Hematopoietic multipotent progenitor cell treated with erythropoietin and hydrocortisone succinate and interleukin-3 and kit ligand, for 4 days (in vitro differentiated cells): ENCODE data around the gene KRT5.

Source experiments
- DNase-seq: peaks from one replicate; pipeline ENCODE4 v3.0.0-alpha.2; 2015

KRT5 gene

GRCh38 chr12:52535574-52535973 lies 15.4 kb upstream of the KRT5 start:
- DNase-seq = no peak

DNA sequence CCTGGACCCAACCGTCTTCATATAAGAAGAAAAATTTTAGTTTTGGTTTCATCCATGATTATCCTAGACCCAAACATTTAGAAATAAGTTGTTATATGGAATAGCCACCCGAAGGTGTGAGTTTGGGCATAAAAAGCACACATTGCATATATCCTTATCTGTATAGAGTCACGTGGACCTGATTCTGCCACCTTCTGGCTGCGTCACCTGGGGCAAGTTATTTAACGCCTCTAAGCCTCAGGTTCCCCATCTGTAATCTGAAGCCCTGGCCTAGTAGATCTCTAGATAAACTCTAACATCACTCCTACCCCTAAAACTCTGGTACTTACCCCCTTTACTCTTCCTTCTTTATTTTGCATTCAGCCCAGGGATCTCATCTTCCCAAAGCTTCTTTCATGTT lies 14.3 kb upstream of the KRT5 start:
- peak; percentile 11 for DNase-seq

DNA sequence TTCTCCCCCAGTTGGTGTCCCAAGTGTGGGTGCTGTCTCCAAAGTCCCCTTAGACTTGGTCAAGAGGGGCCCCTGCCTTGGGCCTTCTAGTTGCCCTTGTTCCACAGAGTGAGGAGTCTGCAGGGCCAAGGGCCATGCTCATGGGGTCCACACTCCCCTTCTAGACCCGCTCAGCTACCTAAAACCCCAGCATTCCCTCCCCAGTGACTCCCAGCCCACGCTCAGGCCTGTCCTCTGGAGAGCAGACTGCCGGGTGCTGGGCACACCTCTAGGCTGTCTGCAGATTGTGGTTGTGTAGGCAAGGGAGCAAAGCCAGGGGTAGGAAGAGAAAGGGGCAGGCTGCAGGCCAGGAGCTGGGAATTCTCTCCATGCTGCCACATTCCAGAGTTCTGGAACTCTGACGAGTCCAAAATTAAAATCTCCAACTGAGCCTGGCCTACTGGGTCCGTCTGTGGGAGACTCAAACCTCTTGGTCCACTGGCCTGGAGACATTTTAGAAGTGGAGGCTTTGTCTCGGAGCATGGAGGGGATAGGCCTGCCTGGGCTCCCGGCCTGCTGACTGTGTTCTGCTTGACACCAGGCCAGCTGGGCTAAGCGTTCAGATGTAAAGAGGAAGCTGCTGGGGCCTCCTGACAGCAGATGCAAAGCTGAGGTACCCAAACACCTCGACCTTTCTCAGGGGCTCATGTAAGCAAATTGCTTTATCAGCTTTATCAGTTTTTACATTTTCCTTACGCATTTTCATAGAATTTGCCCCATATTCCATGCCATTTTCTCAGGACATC lies 13.7 kb upstream of the KRT5 start:
- peak; percentile 5 for DNase-seq

DNA sequence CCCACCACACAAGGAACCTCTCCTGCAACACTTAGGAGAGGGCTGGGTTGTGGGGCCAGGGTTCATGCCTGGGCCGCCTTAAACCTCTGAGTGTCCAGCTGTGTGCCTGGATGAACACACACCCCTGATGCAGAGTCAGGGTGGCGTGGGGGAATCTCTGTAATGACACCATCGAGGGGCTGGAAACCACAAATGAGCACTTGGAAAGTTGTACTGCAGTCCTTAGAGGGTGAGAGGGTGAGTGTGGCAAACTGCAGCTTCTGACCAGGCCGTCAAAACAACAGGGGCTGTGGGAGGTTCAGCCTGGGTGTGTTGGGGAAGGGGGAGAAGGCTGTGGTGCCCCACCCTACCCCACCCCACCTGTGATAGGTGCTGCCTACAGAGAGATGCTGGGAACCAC lies 12.4 kb upstream of the KRT5 start:
- DNase-seq = no peak

GRCh38 chr12:52531566-52532300 lies 11.5 kb upstream of the KRT5 start:
- peak; percentile 9 for DNase-seq

GRCh38 chr12:52530905-52531304 lies 10.7 kb upstream of the KRT5 start:
- DNase-seq = no peak

GRCh38 chr12:52530366-52530765 lies 10.2 kb upstream of the KRT5 start:
- no peak for DNase-seq

- no peak for DNase-seq
Observed at GRCh38 chr12:52529846-52530245, 9.7 kb upstream of the KRT5 start.

- DNase-seq = no peak
Observed at GRCh38 chr12:52529417-52529816, 9.2 kb upstream of the KRT5 start.

DNA sequence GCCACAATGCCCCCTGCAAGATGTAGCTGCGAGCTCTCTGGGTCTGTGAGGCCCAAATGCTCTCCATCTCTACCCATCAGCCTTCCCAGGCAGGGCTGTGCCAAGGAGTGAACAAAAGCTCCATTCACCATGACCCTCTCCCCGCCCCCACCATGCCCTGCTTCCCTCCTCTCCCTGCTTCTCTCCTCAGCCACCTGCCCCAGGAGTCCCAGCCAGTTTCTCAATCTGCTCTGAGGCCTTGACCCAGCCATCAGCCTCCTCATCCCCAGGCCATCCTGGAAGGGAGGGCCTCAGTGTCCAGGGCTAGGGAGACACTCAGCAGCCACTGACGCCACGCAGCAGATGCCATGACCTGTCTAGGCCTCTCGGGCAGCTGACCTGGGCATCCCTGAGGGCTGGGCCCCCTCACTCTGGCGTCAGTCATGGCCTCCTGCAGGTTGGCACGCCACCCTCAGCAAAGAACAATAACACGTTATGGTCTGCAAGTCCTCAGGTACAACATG lies 8.5 kb upstream of the KRT5 start:
- DNase-seq = no peak

DNA sequence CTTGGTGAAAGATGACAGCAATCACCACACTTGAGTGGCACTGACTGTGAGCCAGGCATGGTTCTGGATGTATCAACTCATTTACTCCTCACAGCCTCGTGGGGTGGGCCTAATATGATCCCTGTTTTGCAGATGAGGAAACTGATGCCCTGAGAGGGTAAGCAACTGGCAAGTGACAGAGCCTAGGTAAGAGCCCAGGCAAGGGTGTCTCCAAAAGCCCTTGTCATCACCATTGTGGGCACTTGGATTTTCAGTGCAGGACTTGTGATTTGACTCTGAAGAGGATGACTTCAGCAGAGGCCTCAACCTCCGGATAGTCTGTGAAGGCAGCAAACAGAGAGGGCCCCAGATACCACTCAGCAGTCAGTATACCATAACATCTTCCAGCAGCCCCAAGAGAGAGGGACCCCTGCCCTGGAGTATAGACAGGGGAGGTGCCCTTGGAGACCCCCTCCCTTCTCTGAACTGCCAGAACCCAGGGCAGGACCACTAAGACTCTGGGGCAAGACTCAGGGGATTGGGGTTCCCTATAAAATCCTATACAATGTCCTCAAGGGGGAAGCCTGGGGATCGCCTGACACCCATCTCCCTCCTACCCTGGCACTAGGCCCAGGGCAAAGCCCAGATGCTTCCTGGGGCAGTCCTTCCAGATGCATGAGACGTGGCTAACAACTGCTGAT lies 7.1 kb upstream of the KRT5 start:
- no peak for DNase-seq

DNA sequence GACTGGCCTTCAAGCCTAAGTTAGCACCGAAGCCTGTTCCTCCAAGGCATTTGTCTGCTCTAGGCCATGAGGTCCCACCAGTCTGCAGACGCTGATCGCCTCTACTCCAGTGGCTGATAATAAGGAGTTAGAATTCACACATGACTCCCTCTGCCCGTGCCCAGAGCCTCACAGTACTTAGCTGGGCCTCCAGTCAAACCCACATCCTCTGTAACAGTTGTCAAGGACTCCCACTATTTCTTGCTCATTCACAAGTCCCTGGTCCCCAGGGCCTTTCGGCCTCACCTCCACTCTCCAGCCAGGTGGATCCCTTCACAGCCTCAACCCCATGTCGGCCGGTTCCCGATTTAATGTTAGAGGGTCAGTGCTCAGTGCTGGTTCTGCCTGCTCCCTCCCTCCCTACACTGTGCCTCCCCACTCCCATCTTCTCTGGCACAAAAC lies 6.3 kb upstream of the KRT5 start:
- DNase-seq = no peak

DNA sequence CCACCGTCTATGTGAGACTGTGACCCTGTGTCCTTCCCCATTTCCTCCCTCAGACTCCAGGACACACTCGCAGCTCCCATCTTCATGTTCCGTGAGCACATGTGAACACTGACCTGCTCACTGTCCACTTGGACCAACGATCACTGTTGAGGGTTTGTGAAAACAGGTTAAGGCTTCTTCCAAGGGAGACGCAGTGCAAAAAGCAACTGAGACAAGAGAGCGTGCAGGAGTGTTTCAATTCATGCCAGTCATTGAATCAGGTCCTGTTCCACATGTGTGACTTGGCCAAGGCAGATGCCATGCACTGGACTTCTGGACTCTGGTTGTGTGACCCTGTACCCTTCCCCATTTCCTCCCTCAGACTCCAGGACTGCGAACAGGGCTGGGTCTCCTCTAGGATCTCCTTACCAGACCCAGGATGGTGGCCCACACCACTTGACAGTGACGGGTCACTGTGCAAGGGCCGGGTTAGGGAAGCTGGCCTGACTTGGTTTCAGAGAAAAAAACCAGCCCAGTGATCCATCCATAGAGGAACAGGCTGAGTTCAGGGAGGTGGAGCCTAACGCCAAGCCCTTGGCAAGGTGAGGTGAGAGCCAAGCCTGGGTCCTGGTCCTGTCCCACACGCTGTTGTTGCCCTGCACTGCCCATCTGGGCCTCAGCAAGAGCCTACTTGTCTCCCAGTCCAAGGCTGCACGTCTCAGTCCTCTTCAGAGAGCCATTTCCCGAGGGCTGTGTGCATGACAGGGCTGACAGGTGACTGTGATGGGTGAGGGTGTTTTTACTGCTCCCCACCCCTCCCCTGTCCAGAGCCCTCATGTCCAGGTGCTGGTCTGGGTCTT lies 5.7 kb upstream of the KRT5 start:
- DNase-seq = no peak

GRCh38 chr12:52524898-52525591 lies 4.9 kb upstream of the KRT5 start:
- DNase-seq = no peak

GRCh38 chr12:52524241-52524897 lies 4.2 kb upstream of the KRT5 start:
- DNase-seq = no peak

DNA sequence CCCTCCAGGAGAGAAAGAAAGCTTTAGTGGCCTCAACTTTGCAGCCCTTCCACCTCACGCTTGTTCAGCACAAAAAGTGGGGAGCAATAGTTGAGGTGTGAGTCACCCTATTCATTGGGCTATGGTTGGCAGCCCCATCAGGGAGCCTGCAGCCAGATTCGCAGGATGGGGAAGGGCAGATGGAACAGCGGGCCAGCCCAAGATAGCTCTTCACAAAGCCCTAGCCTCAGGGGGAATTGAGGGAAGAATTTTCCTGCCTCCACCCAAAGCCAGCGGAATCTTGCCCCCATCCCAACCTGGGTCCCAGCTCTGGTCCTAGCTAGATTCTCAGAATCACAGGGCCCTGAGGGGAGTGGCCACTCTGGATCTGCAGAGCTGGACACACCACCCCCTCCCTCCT lies 3.6 kb upstream of the KRT5 start:
- DNase-seq = no peak

DNA sequence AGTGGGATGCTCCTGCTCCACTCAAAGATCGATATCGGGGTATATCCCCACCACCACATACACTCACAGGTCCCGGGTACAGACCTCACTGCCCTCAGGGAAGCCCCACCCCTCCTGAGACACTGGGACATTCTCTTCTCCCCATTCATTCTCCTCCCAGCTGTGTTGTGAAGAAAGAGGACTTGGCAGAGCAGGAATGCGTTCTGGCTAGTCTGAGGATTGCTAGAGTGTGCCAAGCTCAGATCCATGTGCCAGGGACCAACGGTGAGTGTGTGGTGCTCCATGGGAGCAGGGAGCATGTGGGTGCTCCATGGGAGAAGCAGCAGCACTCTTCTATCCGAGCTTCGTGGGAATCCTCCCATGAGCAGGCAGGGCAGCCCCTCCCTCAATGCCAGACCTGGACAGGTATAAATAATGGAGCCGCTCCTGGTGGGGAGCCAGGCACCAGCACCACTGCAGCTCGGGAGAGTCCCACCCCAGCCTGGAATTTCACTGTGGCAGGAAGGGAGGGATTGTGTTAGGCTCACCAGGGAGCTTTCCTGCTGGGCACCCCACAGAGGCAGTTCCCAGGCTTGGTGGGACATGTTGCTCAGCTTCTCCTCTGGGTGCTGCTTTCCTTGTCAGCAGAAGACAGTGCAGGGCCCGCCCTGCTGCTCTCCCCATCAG lies 2.3 kb upstream of the KRT5 start:
- DNase-seq = no peak

DNA sequence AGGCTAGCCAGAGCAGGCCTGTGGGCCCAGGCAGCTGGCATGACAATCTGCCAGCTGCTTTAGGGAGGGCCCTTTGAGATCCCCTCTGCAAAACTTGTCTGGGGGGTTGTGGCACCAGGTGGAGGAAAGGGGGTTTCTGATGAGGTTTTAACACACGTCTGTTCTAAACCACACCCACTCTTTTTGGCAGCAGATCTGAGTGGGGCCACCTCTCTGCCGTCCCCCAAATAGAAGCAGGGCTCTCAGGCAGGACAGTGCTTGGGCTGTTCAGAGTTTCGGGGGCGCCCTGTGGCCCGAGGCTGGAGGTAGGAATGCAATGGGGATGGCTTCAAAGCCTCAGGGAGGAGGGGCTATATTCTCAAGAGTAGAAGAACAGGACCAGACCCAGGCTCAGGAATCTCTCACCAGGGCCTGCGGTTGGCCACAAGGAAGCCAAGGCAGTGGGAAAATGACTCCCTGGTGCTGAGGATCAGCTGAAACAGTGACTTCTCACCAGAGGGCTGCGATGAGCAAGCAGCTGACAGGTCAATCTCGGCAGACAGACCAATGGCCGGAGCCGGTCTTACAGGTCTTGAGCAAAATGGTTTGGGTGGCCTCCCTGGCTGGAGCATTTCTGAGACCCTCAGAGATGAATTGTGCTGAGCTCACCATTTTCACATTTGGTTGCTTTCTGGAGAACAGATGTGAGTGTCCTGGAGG lies 1.5 kb upstream of the KRT5 start:
- DNase-seq = no peak

DNA sequence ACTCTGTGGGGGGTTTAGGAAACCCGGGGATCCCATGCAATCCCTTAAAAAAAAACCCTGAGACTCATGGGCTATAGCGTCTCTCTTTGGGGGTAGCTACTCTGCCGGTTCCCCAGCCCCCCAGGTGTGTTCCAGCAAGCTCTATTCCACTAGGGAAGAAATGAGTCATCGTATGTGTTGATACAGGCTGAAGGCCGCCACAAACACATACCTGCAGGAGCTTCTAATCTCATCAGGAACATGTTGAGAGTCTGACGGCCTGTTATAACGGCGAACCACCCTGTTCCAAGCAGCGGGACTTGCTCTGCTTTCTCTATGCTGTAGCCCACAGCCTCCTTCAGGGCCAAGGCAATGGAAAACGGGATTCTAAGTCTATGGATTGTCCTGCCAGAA lies 977 bp upstream of the KRT5 start:
- no peak for DNase-seq

GRCh38 chr12:52519387-52519703 lies 849 bp downstream of the KRT5 start:
- DNase-seq = no peak
